Spleen (tissue), 7 donors: ENCODE data around the gene COX7B2.

Experiments
- CTCF ChIP-seq, 11 experiments: fragments of 200-600 bp in 7 of 11; fragments of 450-650 bp in 4 of 11; sonication (generic) in 4 of 11; IDR thresholded peaks in 8 of 11; conservative IDR thresholded peaks in 3 of 11; 1 replicate in 7 of 11; 2 replicates in 4 of 11; pipeline versions ENCODE4 v1.4.0 to v1.8.0; 2016 to 2021; ENCODE audit warnings: antibody characterized with exemption in 11 of 11, inconsistent platforms in 4 of 11, mild to moderate bottlenecking in 1 of 11
- POLR2A ChIP-seq, 3 donors: fragments of 450-650 bp; IDR thresholded peaks; one replicate each; pipeline ENCODE4 v1.5.1; 2017; ENCODE audit warnings: antibody characterized with exemption in 3 of 3, mild to moderate bottlenecking in 1 of 3
- POLR2AphosphoS5 ChIP-seq, 3 donors: sonication (generic); formaldehyde crosslinking; IDR thresholded peaks; one replicate each; pipeline ENCODE4 v1.5.1; 2017; ENCODE audit warnings: antibody characterized with exemption in 3 of 3
- donor health status: DM: no; HTN: no; CAD: no; lungs with moderate emphysema.
- donor health status: DM: no; HTN: no; CAD: no.
- donor health status: DM: no; HTN: no; CAD: no.

- TF ChIP-seq CTCF (IDR thresholded peaks at IDR 0.05 in 8 of 11, conservative IDR thresholded peaks at IDR 0.05 in 3 of 11) (no peak), POLR2A (IDR thresholded peaks at IDR 0.05) (no peak), POLR2AphosphoS5 (IDR thresholded peaks at IDR 0.05) (no peak)
Measured at GRCh38 chr4:46804781-46805413, 104.1 kb downstream of the COX7B2 start.
